22Rv1 (cell line): ENCODE data around the gene ATXN1.

ENCODE experiments used
- ZFX ChIP-seq: fragments of 450-650 bp; IDR thresholded peaks from 2 replicates; pipeline ENCODE4 v1.6.1; 2017; ENCODE audit warnings: antibody characterized with exemption, borderline replicate concordance
- TF ChIP-seq, protein P1 (sequence below): fragments of 450-650 bp; IDR thresholded peaks from 2 replicates; pipeline ENCODE4 v1.5.1; 2017; ENCODE audit warnings: mild to moderate bottlenecking

DNA sequence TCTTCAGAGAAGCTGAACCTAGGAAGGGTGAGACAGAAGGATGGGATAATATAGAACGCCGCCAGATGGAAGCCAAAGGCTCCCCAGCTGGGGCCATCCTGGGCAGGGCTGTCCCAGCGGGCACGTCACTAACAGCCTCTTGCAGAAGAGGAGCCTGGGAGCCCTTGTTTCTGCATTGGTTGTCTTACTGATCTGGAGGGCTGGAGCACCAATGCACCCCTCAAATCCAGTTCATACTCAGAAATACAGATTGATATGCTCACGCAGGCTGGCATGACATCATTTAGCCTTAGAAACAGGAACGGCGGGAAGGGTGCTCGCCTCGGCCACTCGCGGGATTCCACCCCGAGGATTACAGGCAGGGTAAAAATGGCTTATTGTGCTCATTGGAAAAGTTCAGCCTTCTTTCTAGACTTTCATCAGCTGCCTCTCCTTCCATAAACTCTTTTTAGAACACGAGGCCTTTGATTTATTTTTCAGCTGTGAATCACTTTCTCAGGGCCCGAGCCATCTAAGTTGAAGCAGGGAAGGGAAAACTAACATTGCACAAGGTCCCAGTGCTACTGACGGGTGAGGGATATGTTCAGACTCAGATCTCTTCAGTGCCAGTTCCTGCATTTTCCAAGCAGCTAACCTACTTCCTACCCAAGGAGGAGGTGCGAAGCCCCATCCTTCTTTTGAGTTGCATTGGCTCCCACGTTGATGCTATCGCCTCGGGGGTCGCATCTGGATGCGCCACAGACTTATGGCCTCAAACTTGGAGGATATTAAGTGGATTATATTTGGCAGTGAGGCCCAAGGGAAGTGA lies 440.5 kb downstream of the ATXN1 start:
- TF ChIP-seq, protein P1, sequence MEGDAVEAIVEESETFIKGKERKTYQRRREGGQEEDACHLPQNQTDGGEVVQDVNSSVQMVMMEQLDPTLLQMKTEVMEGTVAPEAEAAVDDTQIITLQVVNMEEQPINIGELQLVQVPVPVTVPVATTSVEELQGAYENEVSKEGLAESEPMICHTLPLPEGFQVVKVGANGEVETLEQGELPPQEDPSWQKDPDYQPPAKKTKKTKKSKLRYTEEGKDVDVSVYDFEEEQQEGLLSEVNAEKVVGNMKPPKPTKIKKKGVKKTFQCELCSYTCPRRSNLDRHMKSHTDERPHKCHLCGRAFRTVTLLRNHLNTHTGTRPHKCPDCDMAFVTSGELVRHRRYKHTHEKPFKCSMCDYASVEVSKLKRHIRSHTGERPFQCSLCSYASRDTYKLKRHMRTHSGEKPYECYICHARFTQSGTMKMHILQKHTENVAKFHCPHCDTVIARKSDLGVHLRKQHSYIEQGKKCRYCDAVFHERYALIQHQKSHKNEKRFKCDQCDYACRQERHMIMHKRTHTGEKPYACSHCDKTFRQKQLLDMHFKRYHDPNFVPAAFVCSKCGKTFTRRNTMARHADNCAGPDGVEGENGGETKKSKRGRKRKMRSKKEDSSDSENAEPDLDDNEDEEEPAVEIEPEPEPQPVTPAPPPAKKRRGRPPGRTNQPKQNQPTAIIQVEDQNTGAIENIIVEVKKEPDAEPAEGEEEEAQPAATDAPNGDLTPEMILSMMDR = no peak
- no peak for TF ChIP-seq ZFX
